B cell (primary cell): Measurements from ENCODE around the gene SPHK1. TPM values are rescaled to one million over a fixed set of nuclear protein-coding genes. Genes with fewer than 3 reads are reported as not detected.

Source experiments
- ATAC-seq: fragments of 200-7000 bp; cut with Tn5 transposase; one replicate; pipeline ENCODE4 v1.10.0; 2021; ENCODE audit warnings: low read depth, mild to moderate bottlenecking, moderate number of reproducible peaks, moderate library complexity
- CTCF ChIA-PET: fragments of 350-600 bp; sonication (Branson Sonifier 250); formaldehyde crosslinking; loops from one replicate; lab custom pipeline; 2021; ENCODE audit warnings: antibody characterized with exemption, inconsistent platforms; lab: Charles Lee
- POLR2A ChIA-PET: fragments of 350-600 bp; sonication (Branson Sonifier 250); formaldehyde crosslinking; loops from one replicate; lab custom pipeline; 2021; ENCODE audit warnings: antibody characterized with exemption; lab: Charles Lee
- DNase-seq: peaks from one replicate; pipeline ENCODE4 v3.0.0; 2013
- H2AFZ ChIP-seq: 2 replicates; pipeline ENCODE4 v1.6.1; 2012; ENCODE audit warnings: mild to moderate bottlenecking, low read depth, low read length; ENCODE audit not compliant: insufficient read depth, poor library complexity, severe bottlenecking
- H3K27ac ChIP-seq, 2 donors: 1 replicate in 1 of 2; 2 replicates in 1 of 2; pipeline ENCODE4 v1.5.1; 2012 to 2013; ENCODE audit warnings: low read length in 2 of 2, mild to moderate bottlenecking in 2 of 2, moderate library complexity in 1 of 2
- H3K27me3 ChIP-seq, 4 experiments: fragments of 200-600 bp in 1 of 4; sonication (generic) in 1 of 4; replicated peaks in 1 of 4; 1 replicate in 2 of 4; 2 replicates in 2 of 4; pipeline versions ENCODE4 v1.6.1 to v1.7.0; 2013 to 2016; ENCODE audit warnings: low read length in 3 of 4, mild to moderate bottlenecking in 2 of 4, mixed read lengths in 1 of 4, moderate library complexity in 1 of 4; ENCODE audit not compliant: insufficient read depth in 4 of 4, control insufficient read depth in 3 of 4; ENCODE audit errors: control extremely low read depth in 1 of 4
- H3K36me3 ChIP-seq, 2 experiments: replicated peaks in 1 of 2; 1 replicate in 1 of 2; 2 replicates in 1 of 2; pipeline versions ENCODE4 v1.6.1 to v1.7.1; 2013; ENCODE audit warnings: low read length in 1 of 2; ENCODE audit not compliant: insufficient read depth in 2 of 2, control insufficient read depth in 1 of 2; ENCODE audit errors: control extremely low read depth in 1 of 2, extremely low read depth in 1 of 2
- H3K4me1 ChIP-seq, 2 donors: fragments of 200-600 bp in 1 of 2; sonication (generic) in 1 of 2; 1 replicate in 1 of 2; 2 replicates in 1 of 2; pipeline versions ENCODE4 v1.5.1 to v1.6.1; 2013 to 2017; ENCODE audit warnings: low read length in 2 of 2; ENCODE audit not compliant: control insufficient read depth in 2 of 2, insufficient read depth in 2 of 2
- H3K4me2 ChIP-seq: replicated peaks from 2 replicates; pipeline ENCODE3; 2012; ENCODE audit warnings: mild to moderate bottlenecking, low read depth, low read length; ENCODE audit not compliant: poor library complexity, severe bottlenecking
- H3K4me3 ChIP-seq, 5 experiments: fragments of 200-600 bp in 1 of 5; sonication (generic) in 1 of 5; 1 replicate in 3 of 5; 2 replicates in 2 of 5; pipeline versions ENCODE4 v1.5.1 to v1.7.0; 2011 to 2016; ENCODE audit warnings: low read length in 4 of 5, mild to moderate bottlenecking in 4 of 5, low read depth in 2 of 5, control low read depth in 1 of 5, moderate library complexity in 1 of 5; ENCODE audit not compliant: insufficient read depth in 1 of 5; ENCODE audit errors: control extremely low read depth in 1 of 5, extremely low read depth in 1 of 5
- H3K79me2 ChIP-seq: fragments of 200-600 bp; sonication (generic); one replicate; pipeline ENCODE4 v1.6.0; 2016; ENCODE audit warnings: low read length; ENCODE audit not compliant: control insufficient read depth, insufficient read depth
- H3K9ac ChIP-seq: fragments of 200-600 bp; sonication (generic); 2 replicates; pipeline ENCODE4 v1.6.1; 2017; ENCODE audit warnings: mild to moderate bottlenecking, low read length, moderate library complexity
- H3K9me3 ChIP-seq, 3 donors: one replicate each; pipeline versions ENCODE4 v1.6.1 to v1.7.1; 2013; ENCODE audit warnings: low read length in 2 of 3; ENCODE audit not compliant: control insufficient read depth in 2 of 3, insufficient read depth in 1 of 3; ENCODE audit errors: control extremely low read depth in 1 of 3
- H4K20me1 ChIP-seq: 2 replicates; pipeline ENCODE4 v1.6.0; 2012; ENCODE audit warnings: mild to moderate bottlenecking, low read length; ENCODE audit not compliant: insufficient read depth, control insufficient read depth, poor library complexity, severe bottlenecking
- H3K27ac Mint-ChIP-seq: one replicate; pipeline ENCODE4 v1.8.0; 2021; ENCODE audit warnings: mixed read lengths
- H3K27me3 Mint-ChIP-seq: one replicate; pipeline ENCODE4 v1.8.0; 2021; ENCODE audit warnings: mixed read lengths
- H3K4me1 Mint-ChIP-seq: one replicate; pipeline ENCODE4 v1.8.0; 2021; ENCODE audit warnings: mixed read lengths
- H3K4me3 Mint-ChIP-seq: one replicate; pipeline ENCODE4 v1.8.0; 2021; ENCODE audit warnings: mixed read lengths
- H3K9me3 Mint-ChIP-seq: one replicate; pipeline ENCODE4 v1.8.0; 2022; ENCODE audit warnings: mixed read lengths; ENCODE audit not compliant: insufficient read depth
- CTCF ChIP-seq: fragments of 200-600 bp; IDR thresholded peaks from one replicate; pipeline ENCODE4 v1.8.0; 2022; ENCODE audit warnings: antibody characterized with exemption, mild to moderate bottlenecking
- EZH2 ChIP-seq: IDR thresholded peaks from 2 replicates; pipeline ENCODE4 v1.6.1; 2012; ENCODE audit warnings: borderline replicate concordance, low read depth, mild to moderate bottlenecking, moderate library complexity, low read length; ENCODE audit not compliant: insufficient read depth, poor library complexity, severe bottlenecking
- WGBS: methylation state at CpG from one replicate; pipeline ENCODE4 v1.1.5; 2013; ENCODE audit warnings: missing lambda C conversion rate; ENCODE audit not compliant: insufficient coverage; 5-methylcytosine and 5-hydroxymethylcytosine counted together
- intact Hi-C: fragments of 100-400 bp; cut with micrococcal nuclease; formaldehyde crosslinking; loops from one replicate; pipeline ENCODE4 v1.10.0; 2022
- polyA plus RNA-seq: library from polyadenylated mRNA; depleted of rRNA; stranded (reverse); fragments of >200 nt; gene quantifications from 2 replicates; pipeline ENCODE4 v1.2.3, GENCODE V29; 2012
- total RNA-seq, 2 donors: library from RNA; stranded (reverse); fragments of 120-200 nt in 1 of 2; gene quantifications; 1 replicate in 1 of 2; 2 replicates in 1 of 2; pipeline versions ENCODE4 v1.2.3 to v1.2.4, GENCODE V29; 2013 to 2022

Gene SPHK1
- total and polyA plus RNA-seq, 2 donors (not counting 1 experiment from before 2014, with no cell fraction given): 1.1 to 2.4 TPM

- ChIA-PET POLR2A (no interaction called here), CTCF (interaction anchor here (0.6 to 17.6 kb wide), 12 partner anchors 9 to 93 kb away, joined by 3 to 265 read pairs (median 4); partner anchors contain the start of genes AANAT and UBE2O)
- peaks cover 29 to 33% of the 10 kb centered on the region in 2 donors for H3K4me1 ChIP-seq
- WGBS: 69% methylated on average over 21 of the region's 21 CpGs
- H3K36me3 ChIP-seq: peaks cover 0 to 31% of the 10 kb centered on the region in 2 experiments
- Mint-ChIP-seq H3K4me3 (no peak overlapping the region), H3K27me3 (no peaks in the 10 kb centered on the region), H3K27ac (no peak overlapping the region), H3K4me1 (peaks cover 34% of the 10 kb centered on the region), H3K9me3 (no peaks in the 10 kb centered on the region)
- no peak overlapping the region for H3K27ac ChIP-seq
- peaks cover 48% of the 10 kb centered on the region for H4K20me1 ChIP-seq
- TF ChIP-seq CTCF (no peak), EZH2 (no peak)
- H2AFZ ChIP-seq: no peak overlapping the region
- intact Hi-C loops: no loop called here
- no peaks in the 10 kb centered on the region for H3K27me3 ChIP-seq
- H3K79me2 ChIP-seq: peaks cover 98% of the 10 kb centered on the region
- no peaks in the 10 kb centered on the region for H3K9me3 ChIP-seq
- no peak overlapping the region for H3K9ac ChIP-seq
- no peak overlapping the region for H3K4me2 ChIP-seq
- ATAC-seq (no peak), DNase-seq (no peak)
- no peak overlapping the region for H3K4me3 ChIP-seq
Measured at GRCh38 chr17:76414334-76415295, 30.2 kb downstream of the SPHK1 start.

GRCh38 chr17:76415786-76416185, 31.4 kb downstream of the SPHK1 start:
- H3K27ac ChIP-seq: no peak overlapping the region
- no peak overlapping the region for H3K4me3 ChIP-seq
- no peaks in the 10 kb centered on the region for H3K27me3 ChIP-seq
- H3K9ac ChIP-seq: no peak overlapping the region
- WGBS: no CpG with 5 or more reads among the region's 15 CpGs
- ChIA-PET POLR2A (interaction anchor here (1.0 kb wide), 1 partner anchor 15 kb away, joined by 4 read pairs; no protein-coding TSS in a partner anchor), CTCF (interaction anchor here (1.3 to 17.6 kb wide), 4 partner anchors 12 to 40 kb away, joined by 4 to 265 read pairs (median 8); partner anchors contain the start of gene UBE2O)
- intact Hi-C loops: no loop called here
- TF ChIP-seq CTCF (no peak), EZH2 (no peak)
- Mint-ChIP-seq H3K9me3 (no peaks in the 10 kb centered on the region), H3K4me1 (peaks cover 44% of the 10 kb centered on the region), H3K4me3 (no peak overlapping the region), H3K27me3 (no peaks in the 10 kb centered on the region), H3K27ac (no peak overlapping the region)
- DNase-seq (no peak), ATAC-seq (no peak)
- no peak overlapping the region for H3K4me2 ChIP-seq
- H4K20me1 ChIP-seq: peaks cover 47% of the 10 kb centered on the region
- peaks cover 41 to 45% of the 10 kb centered on the region in 2 donors for H3K4me1 ChIP-seq
- peaks cover 99% of the 10 kb centered on the region for H3K79me2 ChIP-seq
- H3K9me3 ChIP-seq: peaks cover 0 to 5% (median 0%) of the 10 kb centered on the region in 3 donors
- H2AFZ ChIP-seq: no peak overlapping the region
- H3K36me3 ChIP-seq: peaks cover 0 to 26% of the 10 kb centered on the region in 2 experiments
